HG03095 (cell line): Measurements from ENCODE around the gene FOXP4.
A peak's percentile ranks its signal among the peaks of the same experiment; 100 is the strongest.

ENCODE experiments used
- ATAC-seq: cut with Tn5 transposase; IDR thresholded peaks from one replicate; pipeline ENCODE4 v1.9.1; 2021; ENCODE audit warnings: moderate library complexity; ENCODE audit not compliant: unreplicated experiment

FOXP4 gene, protein sequence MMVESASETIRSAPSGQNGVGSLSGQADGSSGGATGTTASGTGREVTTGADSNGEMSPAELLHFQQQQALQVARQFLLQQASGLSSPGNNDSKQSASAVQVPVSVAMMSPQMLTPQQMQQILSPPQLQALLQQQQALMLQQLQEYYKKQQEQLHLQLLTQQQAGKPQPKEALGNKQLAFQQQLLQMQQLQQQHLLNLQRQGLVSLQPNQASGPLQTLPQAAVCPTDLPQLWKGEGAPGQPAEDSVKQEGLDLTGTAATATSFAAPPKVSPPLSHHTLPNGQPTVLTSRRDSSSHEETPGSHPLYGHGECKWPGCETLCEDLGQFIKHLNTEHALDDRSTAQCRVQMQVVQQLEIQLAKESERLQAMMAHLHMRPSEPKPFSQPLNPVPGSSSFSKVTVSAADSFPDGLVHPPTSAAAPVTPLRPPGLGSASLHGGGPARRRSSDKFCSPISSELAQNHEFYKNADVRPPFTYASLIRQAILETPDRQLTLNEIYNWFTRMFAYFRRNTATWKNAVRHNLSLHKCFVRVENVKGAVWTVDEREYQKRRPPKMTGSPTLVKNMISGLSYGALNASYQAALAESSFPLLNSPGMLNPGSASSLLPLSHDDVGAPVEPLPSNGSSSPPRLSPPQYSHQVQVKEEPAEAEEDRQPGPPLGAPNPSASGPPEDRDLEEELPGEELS

DNA sequence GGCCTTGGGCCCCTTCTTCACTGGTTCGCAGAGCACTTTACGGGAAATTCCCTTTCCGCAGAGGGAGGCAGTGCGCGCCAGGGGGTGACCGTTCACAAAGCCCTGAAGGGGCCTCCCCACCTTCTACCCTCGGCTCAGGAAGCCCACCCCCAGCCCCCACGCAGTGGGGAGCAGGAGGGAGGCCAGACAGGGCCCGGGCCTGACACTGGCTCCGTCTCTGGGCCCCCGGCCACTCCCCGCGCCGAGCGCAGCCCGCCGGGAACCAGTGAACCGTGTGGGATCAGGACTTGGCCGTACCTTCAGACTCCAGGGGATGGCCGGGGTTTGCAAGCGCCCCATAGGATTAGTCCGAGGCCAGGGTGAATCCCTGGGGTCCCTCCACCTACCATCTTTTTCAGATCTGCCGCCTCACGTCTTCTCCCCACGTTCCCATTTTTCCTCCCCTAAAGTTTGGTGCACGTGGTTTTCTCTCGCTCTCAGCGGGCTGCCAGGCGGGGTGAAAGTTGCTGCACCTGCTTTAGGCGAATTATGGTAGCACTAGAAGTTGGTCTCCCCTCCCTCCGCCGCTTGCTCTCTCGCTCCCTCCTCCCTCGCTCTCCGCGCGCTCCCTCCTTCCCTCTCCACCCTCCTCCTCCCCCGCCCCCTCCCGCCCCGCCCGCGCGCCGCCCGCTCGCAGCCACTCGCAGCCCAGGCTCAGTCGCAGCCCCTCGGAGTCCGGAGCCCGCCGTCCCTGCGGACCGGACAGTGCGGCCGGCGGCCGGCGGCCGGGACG is at the start of gene FOXP4:
Gene FOXP4, plus strand, starts transcription at position 679 of the 772 bp plus-strand sequence. CDS start 19,380 bp downstream, outside the sequence.
- ATAC-seq = peak; percentile 73

DNA sequence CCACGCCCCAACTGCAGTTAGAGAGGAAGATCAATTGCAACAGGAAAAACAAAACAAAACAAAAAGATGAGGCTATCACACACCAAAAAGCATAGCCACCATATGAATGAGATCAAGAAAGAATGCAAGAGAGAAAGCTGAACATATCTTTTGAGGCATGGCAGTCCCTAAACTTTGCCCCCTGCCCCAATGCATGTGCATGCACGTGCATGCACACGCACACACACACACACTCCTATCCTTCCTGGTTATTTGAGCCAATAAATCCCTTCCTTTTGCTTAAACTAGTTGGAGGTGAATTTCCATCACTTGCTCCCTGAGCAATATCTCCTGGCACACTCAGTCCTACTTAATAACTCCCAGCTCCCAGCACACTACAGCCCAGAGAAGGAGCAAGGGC is 48.6 kb upstream of the FOXP4 start:
- no peak for ATAC-seq

DNA sequence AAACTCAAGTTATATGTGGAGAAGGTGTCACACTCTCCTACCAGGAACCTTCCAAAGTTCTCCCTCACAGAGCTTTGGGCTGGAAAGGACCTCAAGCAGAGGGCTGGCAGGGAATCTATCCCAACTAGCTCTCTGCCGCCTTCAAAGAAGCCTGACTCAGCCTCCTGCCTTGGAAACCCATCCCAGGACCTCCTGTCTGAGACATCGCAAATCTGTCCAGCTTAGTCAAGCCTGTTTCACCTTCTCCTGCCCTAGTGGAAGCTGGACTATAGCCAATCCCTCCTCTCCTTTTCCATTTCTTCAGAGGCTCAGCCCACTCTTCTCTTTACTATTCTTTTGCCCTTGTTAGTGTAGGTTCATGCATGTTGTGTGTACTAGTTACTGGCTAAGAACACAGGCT is 48.2 kb upstream of the FOXP4 start:
- ATAC-seq = no peak

DNA sequence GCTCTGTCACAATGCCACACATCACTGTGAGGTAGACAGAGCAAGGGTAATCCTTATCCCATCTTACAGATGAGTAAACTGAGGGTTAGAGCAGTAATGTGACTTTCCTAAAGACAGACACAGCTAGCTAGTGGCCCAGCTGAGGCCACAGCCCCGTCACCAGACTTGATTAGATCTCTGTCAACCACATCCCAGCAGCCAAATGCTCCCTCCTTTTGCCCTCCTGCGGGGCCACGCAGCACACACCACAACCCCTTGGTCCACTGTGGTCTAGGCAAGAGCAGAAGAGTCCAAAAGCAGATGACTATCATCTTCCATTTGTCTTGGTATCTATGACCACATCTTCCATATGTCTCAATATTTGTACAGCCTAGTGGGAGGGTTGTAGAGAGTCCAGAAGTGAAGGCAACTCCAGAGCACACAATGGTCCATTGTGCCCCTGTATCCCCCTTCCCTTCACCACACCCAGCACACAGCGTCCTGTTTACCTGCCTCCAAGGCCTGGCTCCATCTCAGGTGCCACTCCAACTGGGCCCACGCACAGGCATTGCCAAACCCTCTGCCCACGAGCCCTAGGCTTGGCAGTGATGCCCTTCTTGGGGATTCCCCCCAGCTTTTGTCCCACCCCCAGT is 47.1 kb upstream of the FOXP4 start:
- no peak for ATAC-seq

DNA sequence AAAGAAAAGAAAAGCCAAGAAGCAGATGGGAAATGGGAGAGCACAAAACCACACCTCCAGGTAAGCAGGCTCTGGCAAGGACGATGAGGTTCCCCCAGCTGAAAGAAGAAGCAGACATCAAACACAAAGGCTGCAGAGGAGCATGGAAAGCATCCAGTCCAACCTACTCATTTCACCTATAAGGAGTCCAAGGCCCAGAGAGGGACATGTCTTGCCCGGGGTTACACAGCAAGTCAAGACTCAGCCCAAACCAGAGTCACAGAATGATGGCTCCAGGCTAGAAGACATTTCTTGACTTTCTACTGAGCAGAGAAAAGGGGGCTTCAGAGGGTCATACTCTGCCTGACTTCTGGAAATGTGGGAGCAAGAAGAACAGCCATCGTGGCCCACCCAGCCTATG is 45.6 kb upstream of the FOXP4 start:
- ATAC-seq = no peak

DNA sequence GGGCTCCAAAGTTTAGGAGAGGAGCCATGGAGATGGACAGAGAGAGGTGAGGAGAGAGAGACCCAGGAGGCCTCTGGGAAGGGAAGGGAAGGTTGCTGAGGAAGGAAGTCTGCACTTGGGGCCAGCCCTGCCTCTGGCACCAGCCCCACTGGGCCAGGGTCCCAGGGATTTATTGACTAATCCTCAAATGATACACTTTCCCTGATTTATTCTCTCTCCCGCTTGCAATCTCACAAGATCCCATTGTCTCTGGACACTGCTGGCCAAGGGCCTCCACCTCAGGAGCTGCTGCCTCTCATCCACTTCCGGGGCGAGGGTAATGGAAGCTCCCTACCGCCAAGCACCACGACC is 43.6 kb upstream of the FOXP4 start:
- ATAC-seq = no peak

DNA sequence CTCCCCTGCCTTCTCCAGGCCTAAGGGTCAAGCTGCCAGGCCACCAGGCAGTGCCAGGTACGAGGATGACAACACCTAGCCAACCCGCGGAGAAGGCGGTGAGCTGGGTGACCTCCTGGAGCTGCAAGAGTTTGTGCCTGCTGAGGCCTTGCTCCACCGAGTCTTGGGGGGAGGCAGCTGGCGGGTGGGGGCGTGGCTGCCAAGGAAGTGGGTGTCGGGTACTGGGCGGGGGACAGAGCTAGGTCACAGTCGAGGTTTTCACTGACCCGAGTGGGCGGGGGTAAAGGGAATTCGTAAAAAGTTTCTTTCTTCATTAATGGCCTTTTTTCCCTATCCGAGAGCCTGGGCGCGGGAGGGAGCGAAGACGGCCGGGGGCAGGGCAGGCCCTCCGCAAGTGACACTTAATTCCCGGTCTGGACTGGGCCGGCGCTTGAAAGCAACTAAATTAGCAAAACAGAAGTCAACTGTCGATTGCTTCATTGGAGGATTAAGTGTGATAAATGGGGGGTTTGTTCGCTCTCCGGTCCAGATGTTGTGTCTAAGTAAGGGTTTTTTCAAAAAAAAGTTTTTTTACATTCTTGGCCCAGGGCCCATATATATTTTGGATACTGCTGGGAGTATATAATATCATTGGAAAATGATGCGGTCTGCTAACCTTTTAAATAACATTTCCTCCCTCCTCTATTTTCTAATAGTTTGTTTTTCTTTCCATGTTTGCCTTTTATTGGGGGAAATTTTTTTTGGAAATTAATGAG is 43.1 kb upstream of the FOXP4 start:
- no peak for ATAC-seq

DNA sequence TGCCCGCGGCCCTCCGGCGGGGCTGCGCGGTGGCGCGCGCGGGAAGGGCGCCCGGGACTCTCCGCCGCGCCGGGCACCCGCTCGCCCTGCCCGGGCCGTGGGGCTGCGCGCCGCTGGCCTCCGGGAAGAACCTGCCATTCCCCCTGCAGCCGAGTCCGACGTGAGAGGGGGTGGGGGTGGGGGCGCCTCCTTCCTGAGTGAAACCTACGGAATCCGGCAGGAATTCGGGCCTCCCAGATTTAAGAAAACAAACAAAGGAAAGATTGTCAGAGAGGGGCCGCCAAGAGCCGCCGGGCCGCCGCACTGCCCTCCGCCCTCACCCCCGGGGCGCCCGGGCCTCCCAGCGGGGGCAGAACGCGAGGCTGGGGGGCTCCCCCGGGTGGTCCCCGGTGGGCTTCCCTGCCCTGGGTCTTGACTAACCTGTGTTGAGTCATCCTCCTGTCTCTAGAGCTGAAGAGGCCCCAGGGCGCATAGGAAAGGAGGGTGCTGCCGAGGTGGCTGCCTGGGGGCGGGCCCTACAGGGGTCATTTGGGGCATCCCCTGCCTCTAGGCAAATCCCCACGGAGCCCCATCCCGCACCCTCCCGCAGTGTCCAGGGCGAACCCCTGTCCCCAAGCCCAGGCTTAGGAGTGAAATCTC is 42.2 kb upstream of the FOXP4 start:
- no peak for ATAC-seq

DNA sequence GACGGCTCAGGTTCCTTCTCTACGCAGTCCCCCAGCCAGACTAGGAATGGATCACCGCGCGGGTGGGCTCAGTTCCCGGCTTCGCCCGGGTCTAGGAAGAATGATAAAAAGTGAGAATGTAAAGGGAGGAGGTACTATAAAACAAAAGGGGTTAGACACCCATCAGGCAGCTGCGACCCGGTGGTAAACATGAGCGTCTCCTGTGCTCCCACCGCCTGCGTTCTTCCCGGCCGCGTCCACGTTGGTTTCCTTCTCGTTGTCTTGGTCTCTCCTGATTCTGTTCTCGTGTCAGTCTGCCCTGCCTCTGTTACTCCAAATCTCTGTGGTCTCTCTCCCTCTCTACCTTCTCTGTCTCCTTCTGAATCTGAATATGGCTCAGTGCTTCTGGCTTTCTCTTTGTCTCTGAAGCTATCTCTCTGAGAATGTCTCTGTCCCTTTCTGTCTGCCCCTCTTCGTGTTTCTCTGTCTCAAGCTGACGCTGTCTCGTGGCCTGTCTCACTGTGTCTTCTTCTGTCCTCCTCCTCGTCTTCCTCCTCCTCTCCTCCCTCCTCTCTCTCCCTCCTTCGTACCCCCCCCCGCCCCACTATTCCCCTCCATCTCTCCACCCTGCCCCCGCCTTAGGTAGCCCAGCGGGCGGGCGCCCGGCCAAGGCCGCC is 41.6 kb upstream of the FOXP4 start:
- no peak for ATAC-seq

DNA sequence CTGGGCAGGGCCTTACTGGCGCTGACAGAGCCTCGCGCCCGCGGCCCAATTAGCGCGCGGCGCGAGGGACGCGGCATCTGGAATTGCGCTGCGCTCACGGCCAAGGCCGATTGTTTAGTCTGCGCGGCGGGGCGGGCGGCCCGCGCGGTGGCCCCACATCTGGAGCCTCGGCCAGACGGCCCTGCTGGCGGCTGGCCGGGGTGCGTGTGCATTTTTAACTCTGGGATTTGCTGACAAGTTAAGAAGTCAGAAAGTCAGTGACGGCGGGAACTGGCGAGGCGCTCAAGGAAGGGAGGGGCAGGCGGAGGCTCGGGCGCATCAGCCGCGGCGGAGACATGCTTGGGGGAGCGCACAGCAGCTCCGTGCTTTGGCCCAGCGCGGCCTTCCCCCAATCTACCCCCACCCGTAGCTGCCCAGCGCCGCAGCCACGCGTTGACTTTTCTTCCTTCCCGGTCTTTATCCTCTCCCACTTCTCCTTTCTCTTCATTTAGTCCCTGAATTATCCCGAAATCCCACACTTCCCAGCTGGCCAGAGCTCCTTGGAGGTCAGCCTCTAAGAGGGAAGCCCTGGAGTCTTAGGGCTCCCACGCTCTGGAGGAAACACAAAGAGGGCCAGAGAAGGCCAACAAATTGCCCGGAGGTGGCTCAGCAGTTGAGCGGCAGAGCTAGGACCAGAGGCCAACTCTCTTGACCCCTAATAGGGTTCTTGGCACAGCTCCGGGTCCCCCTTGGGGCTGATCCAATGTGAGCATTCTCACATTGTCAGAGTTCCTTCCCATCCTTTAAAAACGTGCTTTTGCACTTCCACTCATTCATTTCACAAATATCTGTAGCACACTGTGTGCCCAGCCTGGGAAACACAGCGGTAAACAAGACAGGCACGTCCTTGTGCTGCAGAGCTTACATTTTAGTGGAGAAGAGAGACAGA is 40.8 kb upstream of the FOXP4 start:
- peak; percentile 71 for ATAC-seq

DNA sequence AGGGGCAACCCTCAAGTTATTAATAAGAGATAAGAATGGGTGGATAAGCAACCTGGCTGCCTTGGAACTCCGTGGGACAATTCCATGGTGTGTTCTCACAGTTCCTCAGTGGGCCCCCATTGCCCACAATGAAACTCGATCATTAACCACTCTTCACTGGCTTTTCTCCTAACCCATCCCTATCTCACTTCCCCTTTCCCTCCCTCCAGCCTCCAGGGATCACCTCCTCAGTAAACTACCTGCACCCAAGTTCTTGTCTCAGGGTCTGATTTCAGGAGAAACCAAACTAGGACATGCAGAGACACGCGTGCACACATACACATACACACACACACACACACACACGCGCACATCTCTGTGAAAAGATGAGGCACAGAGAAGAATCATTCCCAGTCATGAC is 37.7 kb upstream of the FOXP4 start:
- no peak for ATAC-seq

DNA sequence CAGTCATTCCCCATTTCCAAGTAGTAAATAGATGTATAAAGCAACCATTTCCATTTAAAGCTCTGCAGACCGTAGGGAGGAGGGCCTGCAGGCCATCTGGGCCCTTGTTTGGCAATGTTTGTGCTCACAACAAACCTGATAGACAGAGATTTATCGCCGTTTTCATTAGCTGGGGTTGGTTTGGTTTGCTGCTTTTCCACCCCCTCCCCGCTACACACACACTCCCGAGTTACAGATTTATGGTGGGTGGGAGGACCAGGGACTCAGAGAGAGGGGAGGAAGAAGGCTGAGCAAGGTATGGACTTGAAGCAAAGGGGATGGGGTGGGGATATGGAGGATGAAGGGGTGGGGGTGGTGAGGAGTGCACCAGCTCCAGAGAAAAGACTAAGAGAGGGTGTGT is 36.6 kb upstream of the FOXP4 start:
- no peak for ATAC-seq

DNA sequence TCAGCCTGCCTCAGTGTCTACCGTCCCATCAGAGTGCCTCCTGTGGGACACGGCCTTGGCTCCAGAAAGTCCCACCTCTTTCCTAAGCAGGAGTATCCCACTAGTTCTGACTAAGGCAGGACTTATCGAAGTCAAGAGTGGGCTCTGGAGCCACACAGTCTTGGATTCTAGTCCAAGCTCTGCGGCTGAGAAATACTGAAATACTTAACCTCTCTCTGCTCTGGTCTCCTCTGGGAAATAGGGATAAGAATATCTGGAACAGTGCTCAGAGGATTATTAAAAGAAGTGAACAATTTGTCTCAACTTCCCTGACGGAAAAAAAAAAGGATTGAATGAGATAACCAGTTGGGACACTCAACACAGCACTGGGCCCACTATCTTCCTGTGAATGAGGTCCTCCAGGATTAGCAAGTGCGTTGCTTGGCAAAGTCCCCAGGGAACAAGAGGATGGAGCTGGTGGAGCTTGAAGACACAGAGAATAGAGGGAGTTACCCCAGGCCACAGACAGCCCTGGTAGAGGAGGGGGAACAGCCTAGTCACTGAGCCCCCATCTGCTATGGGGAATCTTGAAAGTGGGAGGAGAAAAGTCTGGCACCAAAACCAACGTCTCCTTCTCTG is 34.6 kb upstream of the FOXP4 start:
- no peak for ATAC-seq

DNA sequence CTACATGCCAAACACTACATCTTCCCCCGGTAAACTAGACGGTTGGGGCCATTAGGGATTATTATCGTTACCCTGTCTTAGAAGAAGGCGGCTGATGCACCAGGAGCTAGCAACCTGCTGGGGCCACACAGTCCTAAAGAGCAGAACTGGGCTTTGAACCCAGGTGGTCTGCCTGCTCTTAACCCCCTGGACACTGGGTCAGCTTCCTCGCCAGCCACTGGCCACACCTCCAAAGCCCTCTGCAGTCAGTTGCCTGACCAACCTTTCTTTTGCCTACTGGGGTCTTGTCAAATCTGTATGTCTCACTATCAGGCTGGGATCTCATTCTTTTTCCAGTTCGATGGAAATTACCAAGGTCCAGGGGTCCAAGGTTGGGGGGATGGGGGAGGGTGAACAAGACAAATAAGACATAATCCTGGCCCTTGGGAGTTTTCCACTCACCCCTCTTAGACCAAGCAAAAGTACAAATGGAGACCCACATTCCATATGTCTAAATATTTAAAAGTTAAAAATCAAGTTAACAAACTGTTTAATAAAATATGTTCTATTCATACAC is 34.0 kb upstream of the FOXP4 start:
- ATAC-seq = no peak

DNA sequence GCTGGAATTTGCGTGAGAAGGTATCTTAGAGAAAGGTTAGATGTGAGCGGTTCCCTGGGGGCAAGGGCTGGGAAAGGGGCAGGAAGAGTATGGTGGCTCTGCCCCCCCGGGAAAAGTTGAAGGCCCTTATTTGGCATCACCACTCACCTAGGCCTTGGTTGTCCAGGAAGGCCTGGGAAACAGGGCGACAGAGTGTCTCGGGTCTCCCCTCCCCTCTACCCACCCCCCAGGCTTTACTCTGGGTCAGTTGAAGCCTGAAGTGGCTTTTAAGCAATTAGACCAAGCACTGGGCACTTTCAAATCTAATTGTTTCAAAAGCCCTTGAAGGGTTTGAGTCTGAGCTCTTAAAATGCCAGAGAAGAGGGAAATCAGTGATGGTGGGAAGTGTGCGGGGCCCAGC is 30.2 kb upstream of the FOXP4 start:
- no peak for ATAC-seq

DNA sequence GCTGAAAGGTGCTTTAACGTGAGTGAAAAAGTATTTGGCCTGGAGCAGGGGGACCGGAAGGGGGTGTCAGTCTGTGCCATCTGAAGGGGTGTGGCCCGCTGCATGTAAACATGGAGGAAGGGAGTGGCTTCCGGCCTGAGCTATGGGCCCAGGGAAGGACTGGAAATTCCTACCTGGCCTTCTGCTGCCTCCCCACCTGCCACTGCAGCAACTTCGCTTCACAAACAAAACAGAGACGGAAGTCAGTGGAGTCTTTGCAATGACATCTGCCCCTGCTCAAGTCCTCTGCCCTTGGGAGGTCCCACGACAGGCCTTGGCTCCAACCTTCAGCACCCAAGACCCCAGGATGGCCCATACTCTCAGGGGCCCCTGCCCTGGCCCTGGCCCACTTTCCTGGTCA is 28.1 kb upstream of the FOXP4 start:
- no peak for ATAC-seq

DNA sequence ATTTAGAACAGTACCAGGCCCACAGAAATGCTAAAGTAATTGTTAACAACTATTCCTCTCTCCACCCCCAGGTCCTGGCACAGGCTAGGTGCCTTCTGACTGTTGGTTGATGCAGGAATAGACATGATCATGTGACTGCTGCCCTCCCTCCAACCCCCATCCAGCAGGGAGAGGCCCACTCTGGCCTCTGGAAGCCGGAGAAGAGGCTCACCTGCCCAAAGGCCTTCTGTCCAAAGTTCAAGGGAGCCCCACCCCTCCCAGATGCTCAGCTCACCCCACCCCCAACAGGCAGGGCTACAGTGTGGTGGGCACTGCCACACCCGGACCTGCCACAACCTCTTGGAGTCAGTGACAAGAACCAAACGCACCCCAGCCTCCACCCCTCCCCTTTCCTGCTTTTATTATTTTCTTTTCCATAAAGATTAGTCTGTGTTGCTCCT is 26.9 kb upstream of the FOXP4 start:
- no peak for ATAC-seq
